HepG2 (cell line): ENCODE data around the gene CTIF.

Experiments used
- ESRRA ChIP-seq: sonication (generic); formaldehyde crosslinking; IDR thresholded peaks from 2 replicates; pipeline ENCODE4 v1.5.1; 2020; ENCODE audit warnings: mild to moderate bottlenecking, low read depth, missing genetic modification reagents
- GFI1 ChIP-seq: sonication (generic); formaldehyde crosslinking; IDR thresholded peaks from 2 replicates; pipeline ENCODE4 v1.5.0; 2020; ENCODE audit warnings: missing genetic modification reagents, mild to moderate bottlenecking, borderline replicate concordance
- MAFK ChIP-seq, 2 experiments: IDR thresholded peaks in 1 of 2; conservative IDR thresholded peaks in 1 of 2; 2 replicates each; pipeline ENCODE4 v1.6.1; 2011; ENCODE audit warnings: improper control_type of control experiment in 2 of 2, low read length in 2 of 2
- MTA1 ChIP-seq: sonication (generic); formaldehyde crosslinking; IDR thresholded peaks from 2 replicates; pipeline ENCODE4 v1.4.0; 2020; ENCODE audit warnings: missing genetic modification reagents, mild to moderate bottlenecking, borderline replicate concordance
- NR2C2 ChIP-seq: sonication (generic); formaldehyde crosslinking; IDR thresholded peaks from 2 replicates; pipeline ENCODE4 v1.4.0; 2020; ENCODE audit warnings: missing genetic modification reagents, mild to moderate bottlenecking, moderate library complexity, borderline replicate concordance
- PHF20 ChIP-seq: sonication (generic); formaldehyde crosslinking; IDR thresholded peaks from 2 replicates; pipeline ENCODE4 v1.5.0; 2020; ENCODE audit warnings: mild to moderate bottlenecking, missing genetic modification reagents
- POLR2AphosphoS5 ChIP-seq: IDR thresholded peaks from 2 replicates; pipeline ENCODE4 v1.6.1; 2012; ENCODE audit warnings: low read depth, low read length
- TCF7 ChIP-seq: sonication (generic); IDR thresholded peaks from 2 replicates; pipeline ENCODE4 v1.6.1; 2016; ENCODE audit warnings: antibody characterized with exemption, low read depth
- ZNF572 ChIP-seq: sonication (generic); formaldehyde crosslinking; IDR thresholded peaks from 2 replicates; pipeline ENCODE4 v1.5.1; 2020; ENCODE audit warnings: mild to moderate bottlenecking, missing genetic modification reagents
- ZNF7 ChIP-seq: IDR thresholded peaks from 2 replicates; pipeline ENCODE4 v1.6.1; 2016; ENCODE audit warnings: missing biosample characterization, missing genetic modification reagents
- TF ChIP-seq, protein P1 (sequence below), 2 experiments: IDR thresholded peaks; 2 replicates each; pipeline ENCODE4 v1.6.1; 2011 to 2012; ENCODE audit warnings: low read length in 2 of 2, borderline replicate concordance in 1 of 2, low read depth in 1 of 2, mild to moderate bottlenecking in 1 of 2, moderate library complexity in 1 of 2
- TF ChIP-seq, protein P2 (sequence below): sonication (generic); formaldehyde crosslinking; IDR thresholded peaks from 2 replicates; pipeline ENCODE4 v1.4.0; 2020; ENCODE audit warnings: missing genetic modification reagents
- TF ChIP-seq, protein P3 (sequence below): sonication (generic); formaldehyde crosslinking; IDR thresholded peaks from 2 replicates; pipeline ENCODE4 v1.5.0; 2020; ENCODE audit warnings: mild to moderate bottlenecking, missing genetic modification reagents, moderate library complexity
- TF ChIP-seq, protein P4 (sequence below): sonication (generic); formaldehyde crosslinking; conservative IDR thresholded peaks from 2 replicates; pipeline ENCODE4 v1.4.0; 2020; ENCODE audit warnings: missing genetic modification reagents

DNA sequence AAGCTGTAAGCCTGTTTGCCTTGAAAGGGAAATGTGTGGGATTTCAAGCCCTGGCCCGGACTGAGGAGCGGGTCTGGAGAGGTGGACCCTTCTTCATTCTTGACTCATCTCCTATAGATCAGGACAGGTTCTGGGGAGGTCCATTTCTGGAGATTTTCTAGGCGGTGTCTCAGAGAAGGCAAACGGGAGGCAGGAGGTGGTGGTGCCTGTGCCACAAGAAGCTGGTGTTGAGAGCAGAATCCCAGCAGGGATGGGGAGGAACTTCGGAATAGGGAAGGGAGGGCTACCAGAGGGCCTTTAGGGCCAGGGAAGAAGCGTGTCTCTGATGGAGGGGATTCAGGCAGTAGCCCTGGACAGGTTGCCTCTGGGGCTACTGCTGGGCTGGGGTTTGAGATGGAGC is 93.0 kb downstream of the CTIF start:
- TF ChIP-seq, protein P1, sequence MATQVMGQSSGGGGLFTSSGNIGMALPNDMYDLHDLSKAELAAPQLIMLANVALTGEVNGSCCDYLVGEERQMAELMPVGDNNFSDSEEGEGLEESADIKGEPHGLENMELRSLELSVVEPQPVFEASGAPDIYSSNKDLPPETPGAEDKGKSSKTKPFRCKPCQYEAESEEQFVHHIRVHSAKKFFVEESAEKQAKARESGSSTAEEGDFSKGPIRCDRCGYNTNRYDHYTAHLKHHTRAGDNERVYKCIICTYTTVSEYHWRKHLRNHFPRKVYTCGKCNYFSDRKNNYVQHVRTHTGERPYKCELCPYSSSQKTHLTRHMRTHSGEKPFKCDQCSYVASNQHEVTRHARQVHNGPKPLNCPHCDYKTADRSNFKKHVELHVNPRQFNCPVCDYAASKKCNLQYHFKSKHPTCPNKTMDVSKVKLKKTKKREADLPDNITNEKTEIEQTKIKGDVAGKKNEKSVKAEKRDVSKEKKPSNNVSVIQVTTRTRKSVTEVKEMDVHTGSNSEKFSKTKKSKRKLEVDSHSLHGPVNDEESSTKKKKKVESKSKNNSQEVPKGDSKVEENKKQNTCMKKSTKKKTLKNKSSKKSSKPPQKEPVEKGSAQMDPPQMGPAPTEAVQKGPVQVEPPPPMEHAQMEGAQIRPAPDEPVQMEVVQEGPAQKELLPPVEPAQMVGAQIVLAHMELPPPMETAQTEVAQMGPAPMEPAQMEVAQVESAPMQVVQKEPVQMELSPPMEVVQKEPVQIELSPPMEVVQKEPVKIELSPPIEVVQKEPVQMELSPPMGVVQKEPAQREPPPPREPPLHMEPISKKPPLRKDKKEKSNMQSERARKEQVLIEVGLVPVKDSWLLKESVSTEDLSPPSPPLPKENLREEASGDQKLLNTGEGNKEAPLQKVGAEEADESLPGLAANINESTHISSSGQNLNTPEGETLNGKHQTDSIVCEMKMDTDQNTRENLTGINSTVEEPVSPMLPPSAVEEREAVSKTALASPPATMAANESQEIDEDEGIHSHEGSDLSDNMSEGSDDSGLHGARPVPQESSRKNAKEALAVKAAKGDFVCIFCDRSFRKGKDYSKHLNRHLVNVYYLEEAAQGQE (IDR thresholded peaks at IDR 0.05; ENCODE audit: borderline replicate concordance in 1 of 2, low read depth in 1 of 2, low read length in 2 of 2): no peak
- TF ChIP-seq ZNF572 (CRISPR knock-in tag) (no peak), PHF20 (CRISPR knock-in tag) (no peak), ESRRA (CRISPR knock-in tag) (no peak), NR2C2 (no peak), GFI1 (no peak), ZNF7 (no peak), POLR2AphosphoS5 (no peak), TCF7 (no peak), MAFK (conservative IDR thresholded peaks at IDR 0.05 in 1 of 2, IDR thresholded peaks at IDR 0.05 in 1 of 2; ENCODE audit: low read length in 2 of 2) (no peak), MTA1 (CRISPR knock-in tag) (no peak)
- TF ChIP-seq, protein P2, sequence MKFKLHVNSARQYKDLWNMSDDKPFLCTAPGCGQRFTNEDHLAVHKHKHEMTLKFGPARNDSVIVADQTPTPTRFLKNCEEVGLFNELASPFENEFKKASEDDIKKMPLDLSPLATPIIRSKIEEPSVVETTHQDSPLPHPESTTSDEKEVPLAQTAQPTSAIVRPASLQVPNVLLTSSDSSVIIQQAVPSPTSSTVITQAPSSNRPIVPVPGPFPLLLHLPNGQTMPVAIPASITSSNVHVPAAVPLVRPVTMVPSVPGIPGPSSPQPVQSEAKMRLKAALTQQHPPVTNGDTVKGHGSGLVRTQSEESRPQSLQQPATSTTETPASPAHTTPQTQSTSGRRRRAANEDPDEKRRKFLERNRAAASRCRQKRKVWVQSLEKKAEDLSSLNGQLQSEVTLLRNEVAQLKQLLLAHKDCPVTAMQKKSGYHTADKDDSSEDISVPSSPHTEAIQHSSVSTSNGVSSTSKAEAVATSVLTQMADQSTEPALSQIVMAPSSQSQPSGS (CRISPR knock-in tag): no peak
- TF ChIP-seq, protein P3, sequence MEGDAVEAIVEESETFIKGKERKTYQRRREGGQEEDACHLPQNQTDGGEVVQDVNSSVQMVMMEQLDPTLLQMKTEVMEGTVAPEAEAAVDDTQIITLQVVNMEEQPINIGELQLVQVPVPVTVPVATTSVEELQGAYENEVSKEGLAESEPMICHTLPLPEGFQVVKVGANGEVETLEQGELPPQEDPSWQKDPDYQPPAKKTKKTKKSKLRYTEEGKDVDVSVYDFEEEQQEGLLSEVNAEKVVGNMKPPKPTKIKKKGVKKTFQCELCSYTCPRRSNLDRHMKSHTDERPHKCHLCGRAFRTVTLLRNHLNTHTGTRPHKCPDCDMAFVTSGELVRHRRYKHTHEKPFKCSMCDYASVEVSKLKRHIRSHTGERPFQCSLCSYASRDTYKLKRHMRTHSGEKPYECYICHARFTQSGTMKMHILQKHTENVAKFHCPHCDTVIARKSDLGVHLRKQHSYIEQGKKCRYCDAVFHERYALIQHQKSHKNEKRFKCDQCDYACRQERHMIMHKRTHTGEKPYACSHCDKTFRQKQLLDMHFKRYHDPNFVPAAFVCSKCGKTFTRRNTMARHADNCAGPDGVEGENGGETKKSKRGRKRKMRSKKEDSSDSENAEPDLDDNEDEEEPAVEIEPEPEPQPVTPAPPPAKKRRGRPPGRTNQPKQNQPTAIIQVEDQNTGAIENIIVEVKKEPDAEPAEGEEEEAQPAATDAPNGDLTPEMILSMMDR (CRISPR knock-in tag): no peak
- TF ChIP-seq, protein P4, sequence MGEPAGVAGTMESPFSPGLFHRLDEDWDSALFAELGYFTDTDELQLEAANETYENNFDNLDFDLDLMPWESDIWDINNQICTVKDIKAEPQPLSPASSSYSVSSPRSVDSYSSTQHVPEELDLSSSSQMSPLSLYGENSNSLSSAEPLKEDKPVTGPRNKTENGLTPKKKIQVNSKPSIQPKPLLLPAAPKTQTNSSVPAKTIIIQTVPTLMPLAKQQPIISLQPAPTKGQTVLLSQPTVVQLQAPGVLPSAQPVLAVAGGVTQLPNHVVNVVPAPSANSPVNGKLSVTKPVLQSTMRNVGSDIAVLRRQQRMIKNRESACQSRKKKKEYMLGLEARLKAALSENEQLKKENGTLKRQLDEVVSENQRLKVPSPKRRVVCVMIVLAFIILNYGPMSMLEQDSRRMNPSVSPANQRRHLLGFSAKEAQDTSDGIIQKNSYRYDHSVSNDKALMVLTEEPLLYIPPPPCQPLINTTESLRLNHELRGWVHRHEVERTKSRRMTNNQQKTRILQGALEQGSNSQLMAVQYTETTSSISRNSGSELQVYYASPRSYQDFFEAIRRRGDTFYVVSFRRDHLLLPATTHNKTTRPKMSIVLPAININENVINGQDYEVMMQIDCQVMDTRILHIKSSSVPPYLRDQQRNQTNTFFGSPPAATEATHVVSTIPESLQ (CRISPR knock-in tag): no peak
